ENCODE results near the gene LRRC8E. TPM values are rescaled to one million over a fixed set of nuclear protein-coding genes. Genes with fewer than 3 reads are reported as not detected.
"Not testable (repeated sequence)": the region's sequence is repeated elsewhere in the genome, so short reads cannot be mapped to it uniquely, and the experiment has no call there.

The LRRC8E gene
- total RNA-seq, 1 experiment from 2014 or later = 20.1 TPM

DNA sequence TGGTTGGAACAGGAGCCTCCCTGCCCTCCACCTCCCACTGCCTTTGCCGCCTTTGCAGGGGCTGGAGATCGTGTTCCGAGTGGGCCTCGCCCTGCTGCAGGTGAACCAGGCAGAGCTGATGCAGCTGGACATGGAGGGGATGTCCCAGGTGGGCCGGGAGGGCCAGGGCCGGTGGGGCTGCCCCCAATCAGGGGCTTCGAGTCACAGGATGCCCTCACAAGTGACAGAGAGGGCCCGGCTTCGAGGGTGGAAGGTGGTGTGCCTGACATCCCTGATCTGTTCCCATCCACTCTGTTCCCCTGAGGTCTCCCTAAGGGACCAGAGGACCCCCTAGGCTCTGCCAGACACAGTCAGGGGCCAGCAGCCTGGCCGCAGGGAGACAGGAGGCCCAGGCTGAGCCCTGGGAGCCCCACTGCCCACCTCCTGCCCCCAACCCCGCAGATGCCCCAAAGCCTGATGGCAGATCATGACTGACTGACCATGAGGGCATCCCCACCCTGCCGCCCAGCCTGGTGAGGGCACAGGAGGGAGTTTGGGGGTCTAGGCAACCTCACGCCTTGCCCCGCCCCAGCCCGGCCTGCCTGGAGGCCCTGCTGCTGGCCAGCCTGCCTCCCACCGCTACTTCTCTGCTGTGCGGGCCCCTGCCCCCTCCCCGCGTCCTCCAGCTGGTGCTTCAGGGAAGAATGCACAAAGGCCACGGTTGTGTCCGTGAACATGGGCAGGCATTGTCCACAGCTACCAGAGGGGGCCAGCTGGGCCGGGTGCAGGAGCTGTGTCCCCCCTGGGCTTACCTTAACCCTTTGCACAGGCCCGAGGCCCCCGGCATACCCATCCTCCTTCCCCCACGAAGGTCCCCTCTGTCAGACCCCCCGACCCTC, 36.4 kb upstream of the LRRC8E start:
- Histone ChIP-seq H3K4me3 (no peak overlapping the region), H3K36me3 (no peaks in the 10 kb centered on the region), H3K9me3 (no peaks in the 10 kb centered on the region), H3K27me3 (no peaks in the 10 kb centered on the region)
- no peak for DNase-seq

DNA sequence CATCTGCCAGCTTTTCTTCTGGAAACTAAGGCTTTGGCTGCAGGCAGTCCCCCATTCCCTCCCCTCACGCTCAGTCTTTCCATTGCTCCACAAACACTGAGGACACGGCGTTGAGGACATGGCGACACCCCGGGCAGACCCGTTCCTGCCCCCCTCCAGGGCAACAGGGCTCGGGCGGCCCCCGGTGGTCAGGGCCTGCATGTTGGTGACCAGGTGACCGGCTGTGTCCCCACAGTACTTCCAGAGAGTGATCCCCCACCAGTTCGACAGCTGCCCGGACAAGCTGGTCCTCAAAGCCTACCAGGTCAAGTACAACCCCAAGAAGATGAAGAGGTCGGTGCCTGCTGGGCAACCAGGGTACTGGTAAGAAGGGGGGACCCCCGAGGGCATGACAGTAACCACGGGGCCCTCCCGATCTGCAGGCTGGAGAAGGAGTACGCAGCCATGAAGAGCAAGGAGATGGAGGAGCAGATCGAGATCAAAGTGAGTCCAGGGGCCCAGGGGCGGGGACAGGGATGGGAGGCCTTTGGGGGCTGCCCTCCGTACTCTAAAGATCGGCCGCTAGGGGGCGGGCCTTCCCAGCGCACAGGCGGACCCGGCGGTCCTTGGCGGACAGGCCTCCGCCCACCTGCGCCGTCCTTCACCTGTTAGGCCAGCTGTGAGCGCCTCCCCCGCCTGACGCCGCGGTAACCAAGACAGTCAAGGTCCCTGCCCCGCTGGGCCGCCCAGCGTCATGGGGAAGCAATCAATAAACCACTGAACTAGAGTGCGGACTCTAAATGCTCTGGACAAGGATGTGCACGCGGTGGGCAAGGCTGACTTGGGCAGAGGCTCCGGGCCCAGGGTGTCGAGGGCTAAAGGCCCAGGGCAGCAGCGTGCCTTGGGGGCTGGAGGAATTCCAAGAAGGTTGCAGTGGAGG, 35.2 kb upstream of the LRRC8E start:
- DNase-seq = no peak
- no peak overlapping the region for H3K4me3 ChIP-seq

DNA sequence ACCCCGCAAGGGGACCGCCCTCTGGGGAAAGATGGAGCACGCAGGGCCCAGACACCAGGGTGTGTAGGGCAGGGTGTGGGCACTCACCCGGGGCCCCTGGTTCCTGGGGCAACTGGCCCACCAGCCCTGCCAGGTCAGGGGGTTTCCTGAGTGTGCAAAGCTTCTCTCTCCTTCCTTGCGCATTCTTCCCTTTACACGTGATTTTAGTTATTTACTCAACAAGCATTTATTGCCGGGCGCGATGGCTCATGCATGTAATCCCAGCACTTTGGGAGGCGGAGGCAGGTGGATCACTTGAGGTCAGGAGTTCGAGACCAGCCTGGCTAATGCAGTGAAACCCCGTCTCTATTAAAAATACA, 34.6 kb upstream of the LRRC8E start:
- Histone ChIP-seq H3K9me3 (no peaks in the 10 kb centered on the region), H3K4me3 (no peak overlapping the region), H3K36me3 (no peaks in the 10 kb centered on the region), H3K27me3 (no peaks in the 10 kb centered on the region)
- DNase-seq = no peak

More for the DNA sequence above, 35.2 kb upstream of the LRRC8E start:
- no peaks in the 10 kb centered on the region for H3K36me3 ChIP-seq
- no peaks in the 10 kb centered on the region for H3K9me3 ChIP-seq
- H3K27me3 ChIP-seq = no peaks in the 10 kb centered on the region

DNA sequence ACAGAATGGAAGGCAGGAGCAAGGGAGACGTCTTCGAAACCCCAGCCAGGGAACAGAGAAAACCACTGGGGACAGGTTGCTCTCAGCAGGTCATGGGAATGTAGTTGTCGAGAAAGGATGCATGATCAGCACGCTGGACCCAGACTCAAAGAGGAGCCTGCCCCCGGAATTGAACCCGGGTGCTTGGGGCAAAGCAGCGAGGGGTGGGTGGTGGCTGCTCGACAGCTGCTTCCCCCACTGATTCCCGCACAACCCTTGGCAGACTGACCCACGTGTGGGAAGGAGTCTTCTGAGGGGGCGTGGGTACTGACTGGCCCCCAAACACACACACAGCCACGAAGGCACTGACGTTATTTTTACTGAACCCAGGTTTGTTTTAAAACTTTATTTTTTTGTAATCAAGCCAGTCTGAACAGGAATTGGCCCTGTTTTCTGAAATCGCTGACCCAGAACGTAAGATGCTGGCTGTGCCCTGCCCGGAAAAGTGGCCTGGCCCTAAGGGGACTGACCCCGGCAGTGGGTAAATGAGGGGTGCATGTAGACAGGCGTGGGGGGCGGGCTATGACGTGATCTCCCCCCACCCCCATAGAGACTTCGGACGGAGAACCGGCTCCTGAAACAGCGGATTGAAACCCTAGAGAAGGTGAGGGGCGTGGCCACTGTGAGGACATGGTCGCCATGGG, 32.7 kb upstream of the LRRC8E start:
- Histone ChIP-seq H3K36me3 (no peaks in the 10 kb centered on the region), H3K4me3 (no peak overlapping the region), H3K27me3 (no peaks in the 10 kb centered on the region), H3K9me3 (no peaks in the 10 kb centered on the region)
- DNase-seq = no peak

DNA sequence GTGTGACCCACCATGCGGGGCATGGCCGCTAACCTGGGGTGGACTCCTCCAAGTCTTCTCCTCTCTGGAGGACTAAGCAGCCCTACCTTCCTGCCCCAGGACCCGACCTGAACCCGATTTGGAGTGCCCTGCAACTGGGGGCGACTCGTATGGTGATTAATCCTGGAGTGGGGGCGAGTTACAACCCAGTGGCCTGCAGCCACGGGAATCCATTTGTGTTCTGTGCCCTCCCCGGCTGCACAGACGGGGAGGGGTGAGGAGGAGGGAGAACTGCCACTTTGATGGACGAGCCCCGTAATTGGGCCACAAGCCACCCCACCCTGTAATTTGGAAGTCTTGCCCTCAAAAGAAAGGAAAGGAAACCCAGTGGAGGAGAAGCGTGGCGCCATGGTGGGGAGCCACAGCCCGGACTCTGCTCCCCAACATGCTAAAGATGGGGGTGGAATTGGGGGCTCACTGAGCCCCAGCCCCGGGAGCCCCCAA, 32.2 kb upstream of the LRRC8E start:
- Histone ChIP-seq H3K36me3 (no peaks in the 10 kb centered on the region), H3K4me3 (no peak overlapping the region), H3K9me3 (no peaks in the 10 kb centered on the region), H3K27me3 (no peaks in the 10 kb centered on the region)
- DNase-seq = no peak

DNA sequence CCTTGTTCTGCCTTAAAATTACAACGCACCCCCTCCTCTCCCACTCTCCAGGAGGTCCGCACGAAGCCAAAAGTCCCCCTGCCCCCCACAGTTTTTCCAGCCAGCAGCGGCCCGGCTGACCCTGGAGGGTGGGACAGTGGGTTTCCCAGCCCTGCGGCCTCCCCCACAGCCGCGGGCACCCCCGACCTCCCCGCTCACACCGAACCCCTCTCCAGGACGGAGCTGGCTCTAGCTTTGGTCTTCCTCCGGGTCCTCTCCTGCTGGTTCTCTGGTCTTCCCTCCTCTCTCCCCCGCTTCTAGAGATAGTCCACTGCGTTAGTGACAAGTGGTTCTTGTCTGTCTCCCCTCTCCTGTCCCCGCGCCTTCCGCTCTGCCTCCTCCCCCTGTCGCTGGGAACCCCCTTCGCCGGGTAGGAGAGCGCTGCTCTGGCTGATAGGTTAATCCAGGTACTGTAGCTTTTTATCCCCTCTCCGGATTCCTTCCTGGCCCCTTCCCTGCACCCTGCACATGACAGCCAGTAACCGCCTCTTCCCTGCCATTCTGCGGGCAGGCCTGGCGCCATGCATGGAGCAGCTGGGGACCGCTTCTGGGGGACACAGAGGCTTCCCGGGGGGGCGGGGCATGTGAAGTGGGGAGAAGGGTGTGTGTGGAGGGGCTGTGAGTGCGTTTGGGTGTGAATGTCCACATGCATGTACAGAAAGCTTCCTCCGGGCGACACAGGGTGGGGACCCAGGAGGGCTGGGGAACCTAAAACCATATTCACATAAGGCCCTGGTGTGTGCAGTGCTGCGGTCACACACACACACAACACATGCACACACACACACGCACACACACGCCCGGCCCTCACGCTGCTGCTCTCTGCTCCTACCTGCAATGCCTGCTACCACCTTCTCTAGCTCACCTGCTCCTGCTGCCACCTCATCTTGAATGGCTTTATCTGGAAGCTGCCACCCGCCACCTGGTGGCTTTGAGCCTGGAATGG, 31.3 kb upstream of the LRRC8E start:
- no peak for DNase-seq
- Histone ChIP-seq H3K27me3 (no peaks in the 10 kb centered on the region), H3K4me3 (no peak overlapping the region), H3K9me3 (no peaks in the 10 kb centered on the region), H3K36me3 (no peaks in the 10 kb centered on the region)

DNA sequence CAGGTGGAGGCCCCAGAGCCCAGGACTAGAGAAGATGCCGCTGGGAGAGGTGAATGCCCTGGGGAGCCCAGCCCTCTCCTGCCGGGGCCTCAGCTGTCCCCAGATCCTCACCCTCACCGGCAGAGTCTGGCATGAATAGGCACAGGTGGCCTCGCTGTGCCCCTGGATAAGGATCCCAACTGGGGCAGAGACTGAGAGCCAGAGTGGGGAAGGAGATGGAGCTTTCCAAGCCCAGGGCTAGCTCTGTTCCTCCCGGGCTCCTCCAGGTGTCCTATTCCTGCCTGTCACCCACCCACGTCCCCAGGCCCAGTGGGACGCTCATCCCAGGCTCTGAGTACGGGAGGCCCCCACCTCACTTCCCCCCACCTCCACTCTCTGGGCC, 30.6 kb upstream of the LRRC8E start:
- H3K36me3 ChIP-seq = no peaks in the 10 kb centered on the region
- H3K4me3 ChIP-seq = no peak overlapping the region
- no peaks in the 10 kb centered on the region for H3K27me3 ChIP-seq
- no peak for DNase-seq
- no peaks in the 10 kb centered on the region for H3K9me3 ChIP-seq

DNA sequence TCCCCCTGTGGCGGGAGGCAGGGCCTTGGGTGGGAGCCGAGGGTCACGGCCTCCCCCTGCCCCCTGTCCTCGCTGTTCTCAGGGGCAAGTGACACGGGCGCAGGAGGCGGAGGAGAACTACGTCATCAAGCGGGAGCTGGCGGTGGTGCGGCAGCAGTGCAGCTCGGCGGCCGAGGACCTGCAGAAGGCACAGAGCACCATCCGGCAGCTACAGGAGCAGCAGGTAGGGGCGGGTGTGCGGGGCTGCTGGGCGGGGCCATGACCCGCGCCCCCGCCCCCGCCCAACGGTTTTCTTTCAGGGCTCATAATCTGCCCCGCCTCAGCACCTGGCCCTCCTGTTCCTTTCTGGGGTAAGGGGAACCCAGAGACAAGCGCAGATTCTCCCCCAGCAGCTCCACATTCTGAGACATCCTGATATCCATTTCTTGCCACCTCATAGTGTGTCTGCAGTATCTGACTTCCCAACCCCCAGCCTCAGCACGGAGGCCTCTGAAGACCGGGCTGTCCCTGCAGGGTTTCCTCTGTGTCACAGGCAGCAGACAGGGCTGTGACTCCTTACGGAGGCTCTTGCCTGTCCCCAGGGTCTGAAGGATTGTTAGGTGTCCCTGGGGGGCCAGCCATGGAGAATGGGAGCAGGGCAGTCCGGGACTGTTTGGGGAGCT, 30.1 kb upstream of the LRRC8E start:
- no peak for DNase-seq
- Histone ChIP-seq H3K27me3 (no peaks in the 10 kb centered on the region), H3K9me3 (no peaks in the 10 kb centered on the region), H3K4me3 (no peak overlapping the region), H3K36me3 (no peaks in the 10 kb centered on the region)

DNA sequence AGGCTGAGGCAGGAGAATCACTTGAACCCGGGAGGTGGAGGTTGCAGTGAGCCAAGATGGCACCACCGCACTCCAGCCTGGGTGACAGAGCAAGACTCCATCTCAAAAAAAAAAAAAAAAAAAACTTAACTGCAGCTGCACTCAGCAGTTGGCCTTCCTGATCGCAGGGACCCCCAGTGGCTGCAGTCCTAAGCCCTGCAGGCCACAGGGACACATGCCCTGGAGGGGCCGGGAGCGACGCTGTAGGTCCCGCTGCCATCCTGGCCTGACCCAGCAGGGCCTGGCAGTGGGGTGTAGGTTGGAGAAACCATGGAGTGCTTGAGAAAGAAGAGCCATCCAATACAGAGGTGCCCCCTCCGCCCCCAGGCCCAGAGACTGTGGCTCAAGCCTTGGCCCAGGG, 29.2 kb upstream of the LRRC8E start:
- not testable (repeated sequence) for H3K36me3 ChIP-seq, H3K9me3 ChIP-seq, DNase-seq, H3K4me3 ChIP-seq, H3K27me3 ChIP-seq

DNA sequence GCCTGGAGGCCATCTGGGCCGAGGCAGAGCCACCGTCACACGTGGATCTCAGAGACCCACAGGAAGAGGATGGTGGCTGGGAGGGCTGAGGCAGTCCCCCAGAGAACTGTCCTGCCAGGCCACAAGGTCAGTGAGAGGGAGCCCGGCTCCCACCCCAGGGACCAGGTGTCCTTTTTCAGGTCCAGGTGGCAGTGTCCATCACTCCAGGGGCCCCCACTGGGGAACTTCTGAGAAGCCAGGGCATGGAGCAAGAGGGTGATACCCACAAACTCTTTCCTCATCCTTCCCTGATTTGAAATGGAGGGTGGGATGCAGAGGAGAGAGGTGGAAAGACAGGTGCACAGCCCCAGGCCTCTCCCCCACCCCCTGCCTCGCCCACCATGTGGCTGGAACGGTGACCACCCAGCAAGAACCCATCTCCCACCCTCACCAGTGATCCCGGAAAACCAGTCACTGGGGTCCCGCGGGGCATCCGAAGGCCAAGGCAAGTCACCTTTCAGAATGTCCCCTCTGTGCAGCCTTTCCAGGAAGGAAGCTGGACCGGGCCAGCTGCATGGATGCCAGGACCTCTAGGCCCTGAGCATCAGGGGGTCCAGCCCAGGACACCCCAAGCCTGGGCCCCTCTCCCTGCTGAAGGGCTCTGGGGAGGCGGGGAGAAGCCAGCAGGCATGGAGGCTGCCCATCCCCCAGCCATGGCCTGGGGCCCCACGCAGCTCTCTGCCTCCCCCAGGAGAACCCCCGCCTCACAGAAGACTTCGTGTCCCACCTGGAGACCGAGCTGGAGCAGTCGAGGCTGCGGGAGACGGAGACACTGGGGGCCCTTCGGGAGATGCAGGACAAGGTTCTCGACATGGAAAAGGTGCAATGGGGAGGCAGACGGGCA, 28.2 kb upstream of the LRRC8E start:
- Histone ChIP-seq H3K4me3 (no peak overlapping the region), H3K9me3 (no peaks in the 10 kb centered on the region), H3K36me3 (no peaks in the 10 kb centered on the region), H3K27me3 (no peaks in the 10 kb centered on the region)
- DNase-seq = no peak

DNA sequence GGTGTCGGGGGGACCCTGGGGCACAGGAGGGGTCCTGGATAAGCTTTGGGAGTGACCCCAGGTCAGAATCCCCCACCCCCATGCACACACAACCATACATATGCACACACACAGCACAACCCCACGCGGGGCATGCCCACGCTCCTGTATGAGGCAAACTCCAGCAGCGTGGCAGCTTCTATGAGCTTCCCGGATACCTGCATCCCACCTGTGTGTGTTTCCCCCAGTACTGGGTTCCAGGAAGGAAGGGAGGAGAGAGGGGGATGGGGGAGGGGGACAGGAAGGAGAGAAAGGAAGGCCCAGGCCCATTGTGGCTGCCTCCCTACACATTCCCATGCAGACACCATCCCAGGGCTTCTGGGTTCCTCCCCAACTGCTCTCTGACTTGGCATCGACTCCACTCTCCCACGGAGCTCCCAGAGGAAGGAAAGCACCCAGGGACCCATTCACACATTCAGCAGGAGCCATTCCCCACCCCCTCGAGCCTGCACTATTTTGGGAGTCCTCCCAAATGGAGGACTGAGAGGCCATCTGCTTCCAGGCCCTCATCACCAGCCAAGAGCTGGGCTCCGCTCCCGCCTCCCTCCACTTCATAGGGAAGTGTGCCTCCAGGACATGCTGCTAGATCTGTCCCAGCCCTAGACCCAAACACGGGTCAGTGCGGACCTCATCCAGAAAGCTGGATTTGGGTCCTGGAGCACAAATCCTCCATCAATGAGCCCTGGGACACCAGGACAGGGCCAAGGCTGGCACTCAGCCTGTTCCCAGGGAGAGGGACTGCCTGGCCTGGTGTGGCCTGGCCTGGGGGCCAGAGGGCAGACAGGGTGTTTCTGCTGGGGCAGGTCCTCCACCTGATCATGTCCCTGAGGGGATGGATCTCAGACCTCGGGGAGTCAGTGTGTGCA, 27.3 kb upstream of the LRRC8E start:
- no peaks in the 10 kb centered on the region for H3K9me3 ChIP-seq
- H3K36me3 ChIP-seq = no peaks in the 10 kb centered on the region
- DNase-seq = no peak
- H3K4me3 ChIP-seq = no peak overlapping the region
- no peaks in the 10 kb centered on the region for H3K27me3 ChIP-seq

DNA sequence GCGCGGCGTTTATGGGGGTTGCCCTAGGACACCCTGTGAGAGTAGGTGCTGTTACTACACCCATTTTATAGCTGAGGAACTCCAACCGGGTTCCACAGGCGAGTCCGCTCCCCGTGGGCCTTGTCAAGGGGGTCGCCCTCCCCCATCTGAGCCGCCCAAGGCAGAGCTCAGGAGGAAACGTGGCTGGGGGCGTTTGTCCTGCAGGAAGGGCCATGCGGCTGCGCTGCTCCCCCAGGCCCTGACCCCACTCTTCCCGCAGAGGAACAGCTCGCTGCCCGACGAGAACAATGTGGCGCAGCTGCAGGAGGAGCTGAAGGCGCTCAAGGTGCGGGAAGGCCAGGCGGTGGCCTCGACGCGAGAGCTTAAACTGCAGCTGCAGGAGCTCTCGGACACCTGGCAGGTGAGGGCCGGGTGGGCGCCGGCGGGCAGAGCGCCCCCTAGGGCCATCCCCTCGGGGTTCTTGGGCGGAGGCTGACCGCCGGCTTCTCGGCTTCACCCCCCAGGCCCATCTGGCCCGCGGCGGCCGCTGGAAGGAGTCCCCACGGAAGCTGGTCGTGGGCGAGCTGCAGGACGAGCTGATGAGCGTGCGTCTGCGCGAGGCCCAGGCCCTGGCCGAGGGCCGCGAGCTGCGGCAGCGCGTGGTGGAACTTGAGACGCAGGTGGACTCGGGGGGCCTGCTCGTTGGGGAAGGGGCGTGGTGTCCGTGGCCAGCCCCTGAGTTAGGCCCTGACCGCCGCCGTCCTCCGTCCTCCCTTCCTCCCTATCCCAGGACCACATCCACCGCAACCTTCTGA, 26.5 kb upstream of the LRRC8E start:
- Histone ChIP-seq H3K9me3 (no peaks in the 10 kb centered on the region), H3K4me3 (no peak overlapping the region), H3K36me3 (no peaks in the 10 kb centered on the region), H3K27me3 (no peaks in the 10 kb centered on the region)
- no peak for DNase-seq

DNA sequence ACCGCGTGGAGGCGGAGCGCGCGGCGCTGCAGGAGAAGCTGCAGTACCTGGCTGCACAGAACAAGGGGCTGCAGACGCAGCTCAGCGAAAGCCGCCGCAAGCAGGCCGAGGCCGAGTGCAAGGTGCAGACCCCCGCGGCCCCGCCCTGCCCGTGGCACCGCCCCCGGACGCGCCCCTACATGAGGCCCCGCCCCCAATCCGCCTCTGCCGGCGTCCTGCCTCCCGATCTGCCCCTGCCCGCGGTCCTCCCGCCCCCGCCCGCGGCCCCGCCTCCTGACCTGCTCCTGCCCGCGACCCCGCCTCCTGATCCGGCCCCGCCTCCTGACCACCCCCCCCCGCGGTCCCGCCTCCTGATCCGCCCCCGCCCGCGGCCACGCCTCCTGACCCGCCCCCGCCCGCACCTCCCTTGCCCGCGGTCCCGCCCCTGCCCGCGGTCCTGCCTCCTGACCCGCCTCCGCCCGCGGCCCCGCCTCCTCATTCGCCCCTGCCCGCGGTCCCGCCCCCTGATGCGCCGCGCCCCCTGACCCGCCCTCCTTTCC, 25.8 kb upstream of the LRRC8E start:
- Histone ChIP-seq H3K27me3 (no peaks in the 10 kb centered on the region), H3K36me3 (no peaks in the 10 kb centered on the region), H3K4me3 (no peak overlapping the region), H3K9me3 (no peaks in the 10 kb centered on the region)
- DNase-seq = no peak
